ENCODE results near the gene PCSK5.
A peak's percentile ranks its signal among the peaks of the same experiment; 100 is the strongest.

PCSK5 gene

GRCh38 chr9:75869236-75869635 lies 21.2 kb upstream of the PCSK5 start:
- Mint-ChIP-seq H3K4me3 (no peak overlapping the region), H3K27ac (ENCODE audit: low read depth) (no peak overlapping the region), H3K9me3 (no peaks in the 10 kb centered on the region), H3K27me3 (peaks cover 9% of the 10 kb centered on the region), H3K4me1 (no peaks in the 10 kb centered on the region), H3K36me3 (ENCODE audit: insufficient read depth) (no peaks in the 10 kb centered on the region)
- ATAC-seq (replicated peaks; ENCODE audit: extremely low read depth, poor library complexity, severe bottlenecking) (no peak), DNase-seq (ENCODE audit: low spot score in 2 of 2) (no peak)

DNA sequence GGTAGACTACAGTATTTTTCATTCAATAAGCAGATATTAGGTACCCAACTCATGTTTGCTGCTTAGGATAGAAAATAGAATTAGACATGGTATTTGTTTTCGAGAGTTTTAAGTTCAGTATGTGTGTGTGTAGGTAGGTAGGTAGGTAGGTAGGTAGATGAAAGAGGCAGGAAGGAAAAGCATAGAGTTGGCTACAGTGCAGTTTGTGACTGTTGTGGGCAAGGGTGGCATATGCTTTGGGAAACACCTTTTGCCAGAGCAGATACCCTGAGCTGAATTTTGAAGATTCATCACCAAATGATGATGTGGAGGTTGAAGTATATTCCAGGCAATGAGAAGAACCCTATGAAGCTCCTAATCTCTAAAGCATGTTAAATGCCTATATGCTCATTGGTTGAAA lies 20.0 kb upstream of the PCSK5 start:
- ATAC-seq (replicated peaks; ENCODE audit: extremely low read depth, poor library complexity, severe bottlenecking) = no peak

DNA sequence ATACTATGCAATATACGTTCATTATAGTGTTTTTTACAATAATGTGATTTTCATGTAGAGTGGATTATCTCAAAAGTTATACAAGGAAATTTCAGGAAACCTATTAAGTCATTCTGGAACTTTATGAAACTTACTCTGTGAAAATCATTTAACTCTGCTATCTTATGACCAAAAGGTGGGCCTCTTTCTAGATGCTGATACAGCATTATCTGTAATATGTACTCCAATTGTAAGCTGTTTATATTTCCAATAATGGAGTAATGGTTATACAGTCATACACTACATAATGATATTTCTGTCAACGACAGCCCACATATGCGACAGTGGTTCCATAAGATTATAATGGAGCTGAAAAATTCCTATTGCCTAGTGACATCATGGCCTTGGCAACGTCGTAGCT lies 18.8 kb upstream of the PCSK5 start:
- no peak for ATAC-seq (replicated peaks; ENCODE audit: extremely low read depth, poor library complexity, severe bottlenecking)
- Mint-ChIP-seq H3K27me3 (peaks cover 9% of the 10 kb centered on the region), H3K27ac (ENCODE audit: low read depth) (no peak overlapping the region), H3K4me1 (no peaks in the 10 kb centered on the region), H3K9me3 (no peaks in the 10 kb centered on the region), H3K36me3 (ENCODE audit: insufficient read depth) (no peaks in the 10 kb centered on the region), H3K4me3 (no peak overlapping the region)
- no peak for DNase-seq (ENCODE audit: low spot score in 2 of 2)

More for the DNA sequence above, 20.0 kb upstream of the PCSK5 start:
- Mint-ChIP-seq H3K9me3 (no peaks in the 10 kb centered on the region), H3K27me3 (peaks cover 9% of the 10 kb centered on the region), H3K4me3 (no peak overlapping the region), H3K4me1 (no peaks in the 10 kb centered on the region), H3K27ac (ENCODE audit: low read depth) (no peak overlapping the region), H3K36me3 (ENCODE audit: insufficient read depth) (no peaks in the 10 kb centered on the region)
- DNase-seq (ENCODE audit: low spot score in 2 of 2) = no peak

DNA sequence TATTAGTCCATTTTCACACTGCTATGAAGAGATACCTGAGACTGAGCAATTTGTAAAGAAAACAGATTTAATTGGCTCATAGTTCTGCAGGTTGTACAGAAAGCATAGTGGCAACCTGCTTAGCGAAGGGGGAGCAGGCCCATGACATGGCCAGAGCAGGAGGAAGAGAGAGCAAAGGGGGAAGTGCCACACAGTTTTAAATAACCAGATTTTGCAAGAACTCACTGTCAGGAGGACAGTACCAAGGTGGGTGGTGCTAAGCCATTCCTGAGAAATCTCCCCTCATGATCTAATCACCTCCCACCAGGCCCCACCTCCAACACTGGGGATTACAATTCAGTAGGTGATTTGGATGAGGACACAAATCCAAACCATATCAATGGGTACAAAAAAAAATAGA lies 16.8 kb upstream of the PCSK5 start:
- Mint-ChIP-seq H3K27ac (ENCODE audit: low read depth) (no peak overlapping the region), H3K9me3 (no peaks in the 10 kb centered on the region), H3K27me3 (no peaks in the 10 kb centered on the region), H3K36me3 (ENCODE audit: insufficient read depth) (no peaks in the 10 kb centered on the region), H3K4me1 (no peaks in the 10 kb centered on the region), H3K4me3 (no peak overlapping the region)
- ATAC-seq (replicated peaks; ENCODE audit: extremely low read depth, poor library complexity, severe bottlenecking) (no peak), DNase-seq (ENCODE audit: low spot score in 2 of 2) (no peak)

DNA sequence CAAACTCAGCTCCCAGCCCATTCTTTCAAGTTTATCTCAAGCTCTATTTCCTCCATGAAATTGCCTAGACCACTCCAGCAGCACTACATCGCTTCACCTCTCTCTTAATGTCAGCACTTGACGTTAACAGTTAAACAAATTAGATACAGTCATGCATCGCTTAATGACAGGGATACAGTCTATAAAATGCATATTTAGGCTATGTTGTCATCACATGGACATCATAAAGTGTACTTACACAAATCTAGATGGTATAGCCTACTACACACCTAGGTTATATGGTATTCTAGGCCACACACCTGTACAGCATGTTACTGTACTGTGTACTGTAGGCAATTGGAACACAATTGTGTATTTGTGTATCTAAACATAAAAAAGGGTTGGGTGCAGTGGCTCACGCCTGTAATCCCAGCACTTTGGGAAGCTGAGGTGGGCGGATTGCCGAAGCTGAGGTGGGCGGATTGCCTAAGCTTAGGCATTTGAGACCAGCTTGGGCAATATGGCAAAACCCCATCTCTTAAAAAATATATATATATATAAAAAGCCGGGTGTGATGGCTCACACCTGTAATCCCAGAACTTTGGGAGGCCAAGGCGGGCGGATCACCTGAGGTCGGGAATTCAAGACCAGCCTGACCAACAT lies 13.4 kb upstream of the PCSK5 start:
- DNase-seq (ENCODE audit: low spot score in 2 of 2) (no peak), ATAC-seq (replicated peaks; ENCODE audit: extremely low read depth, poor library complexity, severe bottlenecking) (no peak)
- H3K27me3 Mint-ChIP-seq = no peaks in the 10 kb centered on the region
- no peak overlapping the region for H3K4me3 Mint-ChIP-seq
- no peaks in the 10 kb centered on the region for H3K4me1 Mint-ChIP-seq
- no peak overlapping the region for H3K27ac Mint-ChIP-seq (ENCODE audit: low read depth)
- peaks cover 2% of the 10 kb centered on the region for H3K36me3 Mint-ChIP-seq (ENCODE audit: insufficient read depth)
- H3K9me3 Mint-ChIP-seq = no peaks in the 10 kb centered on the region

- no peak for DNase-seq (ENCODE audit: low spot score in 2 of 2)
- Mint-ChIP-seq H3K4me3 (no peak overlapping the region), H3K27ac (ENCODE audit: low read depth) (no peak overlapping the region), H3K36me3 (ENCODE audit: insufficient read depth) (peaks cover 2% of the 10 kb centered on the region), H3K4me1 (no peaks in the 10 kb centered on the region), H3K9me3 (no peaks in the 10 kb centered on the region), H3K27me3 (no peaks in the 10 kb centered on the region)
- no peak for ATAC-seq (replicated peaks; ENCODE audit: extremely low read depth, poor library complexity, severe bottlenecking)
Observed at GRCh38 chr9:75878488-75878860, 12.0 kb upstream of the PCSK5 start.

- Mint-ChIP-seq H3K9me3 (no peaks in the 10 kb centered on the region), H3K27me3 (no peaks in the 10 kb centered on the region), H3K4me3 (no peak overlapping the region), H3K27ac (ENCODE audit: low read depth) (no peak overlapping the region), H3K4me1 (no peaks in the 10 kb centered on the region), H3K36me3 (ENCODE audit: insufficient read depth) (peaks cover 2% of the 10 kb centered on the region)
- DNase-seq (ENCODE audit: low spot score in 2 of 2) (no peak), ATAC-seq (replicated peaks; ENCODE audit: extremely low read depth, poor library complexity, severe bottlenecking) (no peak)
Observed at GRCh38 chr9:75880618-75881017, 9.9 kb upstream of the PCSK5 start.

GRCh38 chr9:75881761-75882160 lies 8.7 kb upstream of the PCSK5 start:
- H3K27ac Mint-ChIP-seq (ENCODE audit: low read depth) = no peak overlapping the region
- DNase-seq (ENCODE audit: low spot score in 2 of 2) = no peak
- H3K4me3 Mint-ChIP-seq = no peak overlapping the region
- no peaks in the 10 kb centered on the region for H3K9me3 Mint-ChIP-seq
- H3K36me3 Mint-ChIP-seq (ENCODE audit: insufficient read depth) = peaks cover 2% of the 10 kb centered on the region
- no peaks in the 10 kb centered on the region for H3K27me3 Mint-ChIP-seq
- no peaks in the 10 kb centered on the region for H3K4me1 Mint-ChIP-seq
- no peak for ATAC-seq (replicated peaks; ENCODE audit: extremely low read depth, poor library complexity, severe bottlenecking)

DNA sequence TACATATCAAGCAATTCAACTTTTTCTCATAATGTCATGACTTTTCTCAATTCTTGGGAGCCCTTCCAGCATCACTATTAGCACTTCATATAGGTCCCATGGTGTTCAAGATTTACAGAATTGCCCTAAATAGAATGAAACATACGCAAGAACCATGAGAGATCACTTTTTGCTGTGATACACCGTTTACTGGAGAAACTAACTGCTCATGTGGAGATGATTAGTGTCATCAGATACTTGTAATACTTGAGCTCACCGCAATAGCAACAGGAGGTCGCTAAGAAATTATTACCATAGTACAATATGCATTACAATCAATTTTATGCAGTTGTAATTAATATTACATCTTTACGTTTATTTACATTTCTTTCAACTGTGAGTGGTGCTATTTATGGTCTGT lies 4.8 kb upstream of the PCSK5 start:
- H3K4me1 Mint-ChIP-seq = peaks cover 16% of the 10 kb centered on the region

DNA sequence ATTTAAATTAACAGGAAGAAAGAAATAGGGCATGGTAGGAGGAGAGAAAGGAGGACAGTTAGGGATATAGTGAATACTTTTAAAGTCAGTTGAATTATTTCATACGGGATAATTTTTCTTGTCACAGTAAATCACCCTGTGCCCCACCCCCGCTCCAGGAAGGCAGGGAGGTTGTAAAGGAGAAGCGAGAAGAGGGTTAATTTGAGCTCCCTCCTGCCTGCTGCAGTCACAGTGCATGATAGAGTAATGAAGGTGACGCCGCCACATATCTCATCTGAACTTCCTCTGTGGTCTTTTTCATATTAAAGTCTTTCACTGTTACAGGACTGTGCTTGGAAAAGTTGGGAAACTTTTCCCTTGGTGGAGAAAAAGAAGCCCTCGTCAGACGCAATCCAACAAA lies 896 bp upstream of the PCSK5 start:
- Mint-ChIP-seq H3K9me3 (no peaks in the 10 kb centered on the region), H3K4me1 (peaks cover 27% of the 10 kb centered on the region), H3K4me3 (peak overlapping the region; percentile 84), H3K36me3 (ENCODE audit: insufficient read depth) (peaks cover 8% of the 10 kb centered on the region), H3K27ac (ENCODE audit: low read depth) (peak overlapping the region; percentile 33), H3K27me3 (peaks cover 60% of the 10 kb centered on the region)
- ATAC-seq (replicated peaks; ENCODE audit: extremely low read depth, poor library complexity, severe bottlenecking) = no peak
- DNase-seq (ENCODE audit: low spot score in 2 of 2) = no peak

More for the DNA sequence above, 4.8 kb upstream of the PCSK5 start:
- Mint-ChIP-seq H3K9me3 (no peaks in the 10 kb centered on the region), H3K4me3 (no peak overlapping the region), H3K27me3 (peaks cover 30% of the 10 kb centered on the region), H3K36me3 (ENCODE audit: insufficient read depth) (peaks cover 3% of the 10 kb centered on the region), H3K27ac (ENCODE audit: low read depth) (no peak overlapping the region)
- ATAC-seq (replicated peaks; ENCODE audit: extremely low read depth, poor library complexity, severe bottlenecking) (no peak), DNase-seq (ENCODE audit: low spot score in 2 of 2) (no peak)

DNA sequence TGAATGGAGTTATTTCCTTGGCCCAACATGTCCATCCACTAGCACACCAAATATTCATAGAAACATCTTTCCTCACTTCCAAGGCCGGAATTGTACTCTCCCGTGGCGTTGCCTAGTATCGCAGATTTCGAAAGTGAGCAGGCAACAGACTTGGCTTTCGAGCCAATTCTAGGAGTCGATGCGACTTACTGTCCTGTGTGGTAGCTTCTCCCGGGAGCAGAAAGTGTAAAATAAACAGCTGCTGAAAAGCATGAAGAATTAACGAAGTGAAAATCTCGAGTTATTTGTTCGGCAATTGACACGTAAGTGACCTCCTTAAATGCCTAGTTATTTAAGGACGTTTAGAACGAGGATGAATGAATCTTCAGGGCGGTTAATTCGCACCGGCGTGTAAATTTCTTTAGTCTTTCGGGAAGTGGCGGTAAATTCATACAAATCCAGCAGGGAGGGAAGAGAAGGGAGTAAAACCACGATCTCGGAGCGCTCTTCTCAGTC lies 449 bp upstream of the PCSK5 start:
- H3K36me3 Mint-ChIP-seq (ENCODE audit: insufficient read depth) = peaks cover 8% of the 10 kb centered on the region
- peak overlapping the region; percentile 9 for H3K27ac Mint-ChIP-seq (ENCODE audit: low read depth)
- peak overlapping the region; percentile 84 for H3K4me3 Mint-ChIP-seq
- H3K27me3 Mint-ChIP-seq = peaks cover 64% of the 10 kb centered on the region
- peaks cover 27% of the 10 kb centered on the region for H3K4me1 Mint-ChIP-seq
- ATAC-seq (replicated peaks; ENCODE audit: extremely low read depth, poor library complexity, severe bottlenecking) (peak; percentile 22), DNase-seq (ENCODE audit: low spot score in 2 of 2) (no peak)
- no peaks in the 10 kb centered on the region for H3K9me3 Mint-ChIP-seq

DNA sequence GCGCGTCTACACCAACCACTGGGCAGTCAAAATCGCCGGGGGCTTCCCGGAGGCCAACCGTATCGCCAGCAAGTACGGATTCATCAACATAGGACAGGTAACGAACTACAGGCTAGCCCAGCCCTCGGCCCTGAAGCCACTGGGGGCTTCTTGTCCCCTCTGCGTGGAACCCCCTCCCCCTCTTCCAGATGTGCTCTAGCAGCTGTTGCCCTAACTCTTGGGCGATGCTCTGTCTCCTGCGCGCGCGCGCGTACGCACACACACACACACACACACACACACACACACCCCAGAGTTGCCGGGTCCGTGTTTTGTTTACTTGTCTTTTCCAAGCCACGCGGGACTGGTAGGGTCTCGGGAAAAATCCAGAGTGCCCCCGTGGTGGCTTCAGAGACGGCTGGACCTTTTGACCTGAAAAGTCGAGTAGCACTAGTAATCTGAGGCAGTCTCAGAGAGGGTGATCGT lies 836 bp downstream of the PCSK5 start:
- peak overlapping the region; percentile 84 for H3K4me3 Mint-ChIP-seq
- H3K27ac Mint-ChIP-seq (ENCODE audit: low read depth) = peak overlapping the region; percentile 81
- ATAC-seq (replicated peaks; ENCODE audit: extremely low read depth, poor library complexity, severe bottlenecking) (no peak), DNase-seq (ENCODE audit: low spot score in 2 of 2) (no peak)
- peaks cover 27% of the 10 kb centered on the region for H3K4me1 Mint-ChIP-seq
- peaks cover 8% of the 10 kb centered on the region for H3K36me3 Mint-ChIP-seq (ENCODE audit: insufficient read depth)
- H3K9me3 Mint-ChIP-seq = no peaks in the 10 kb centered on the region
- H3K27me3 Mint-ChIP-seq = peaks cover 74% of the 10 kb centered on the region

GRCh38 chr9:75891771-75892215 lies 1.3 kb downstream of the PCSK5 start:
- DNase-seq (ENCODE audit: low spot score in 2 of 2) = no peak
- Mint-ChIP-seq H3K27me3 (peaks cover 74% of the 10 kb centered on the region), H3K4me1 (peaks cover 27% of the 10 kb centered on the region), H3K36me3 (ENCODE audit: insufficient read depth) (peaks cover 8% of the 10 kb centered on the region), H3K27ac (ENCODE audit: low read depth) (peak overlapping the region; percentile 81), H3K9me3 (no peaks in the 10 kb centered on the region), H3K4me3 (peak overlapping the region; percentile 84)
- no peak for ATAC-seq (replicated peaks; ENCODE audit: extremely low read depth, poor library complexity, severe bottlenecking)

Data from central memory CD8-positive, alpha-beta T cell (primary cell).